Astrocyte of the cerebellum (primary cell): ENCODE measurements around the gene PPP2R5C.

ENCODE experiments used
- DNase-seq: peaks from one replicate; pipeline ENCODE4 v3.0.0-alpha.2; 2011; ENCODE audit warnings: low read depth
- H3K4me3 ChIP-seq: 2 replicates; pipeline ENCODE4 v1.5.1; 2011; ENCODE audit warnings: mild to moderate bottlenecking, low read depth, low read length, moderate library complexity
- CTCF ChIP-seq: IDR thresholded peaks from 2 replicates; pipeline ENCODE4 v1.5.1; 2012; ENCODE audit warnings: low read length, low read depth, moderate library complexity, mild to moderate bottlenecking; ENCODE audit errors: missing control alignments
- in situ Hi-C: cut with HindIII; loops from 2 replicates; pipeline ENCODE4 v1.10.0; 2017; ENCODE audit warnings: low sequenced_read_pairs

The PPP2R5C gene

GRCh38 chr14:101876555-101876938, 115.0 kb downstream of the PPP2R5C start:
- no peak for TF ChIP-seq CTCF
- no peak for DNase-seq

GRCh38 chr14:101877766-101878165, 116.3 kb downstream of the PPP2R5C start:
- H3K4me3 ChIP-seq: no peak overlapping the region
- in situ Hi-C loops: no loop called here
- TF ChIP-seq CTCF: no peak
- DNase-seq: no peak

More at GRCh38 chr14:101876555-101876938, 115.0 kb downstream of the PPP2R5C start:
- in situ Hi-C loops: no loop called here
- no peak overlapping the region for H3K4me3 ChIP-seq

GRCh38 chr14:101878211-101878821, 116.8 kb downstream of the PPP2R5C start:
- TF ChIP-seq CTCF: no peak
- DNase-seq: no peak
- in situ Hi-C loops: no loop called here
- H3K4me3 ChIP-seq: no peak overlapping the region

GRCh38 chr14:101878822-101879528, 117.5 kb downstream of the PPP2R5C start:
- H3K4me3 ChIP-seq: no peak overlapping the region
- no peak for TF ChIP-seq CTCF

GRCh38 chr14:101879529-101880336, 118.2 kb downstream of the PPP2R5C start:
- in situ Hi-C loops: no loop called here
- DNase-seq: no peak
- no peak overlapping the region for H3K4me3 ChIP-seq
- no peak for TF ChIP-seq CTCF

More at GRCh38 chr14:101878822-101879528, 117.5 kb downstream of the PPP2R5C start:
- no peak for DNase-seq
- in situ Hi-C loops: no loop called here

- TF ChIP-seq CTCF: no peak
- in situ Hi-C loops: no loop called here
- DNase-seq: no peak
- H3K4me3 ChIP-seq: no peak overlapping the region
These were observed 119.9 kb downstream of the PPP2R5C start for GRCh38 chr14:101881426-101881825.
